SK-N-SH treated with all-trans-retinoic acid at 6 μM for 48 hours (cell line): Measurements from ENCODE around the gene CHTF8.

Experiments used
- ARNTL ChIP-seq: fragments of 450-650 bp; formaldehyde crosslinking; IDR thresholded peaks from 2 replicates; pipeline ENCODE4 v1.5.0; 2020; ENCODE audit warnings: low read depth, mild to moderate bottlenecking, moderate library complexity, borderline replicate concordance
- BACH2 ChIP-seq: fragments of 250-450 bp; sonication (Bioruptor Pico); IDR thresholded peaks from 2 replicates; pipeline ENCODE4 v1.9.0; 2021; ENCODE audit warnings: mild to moderate bottlenecking, borderline replicate concordance
- CSDC2 ChIP-seq: fragments of 250-450 bp; sonication (Bioruptor Pico); IDR thresholded peaks from 2 replicates; pipeline ENCODE4 v1.5.0; 2020; ENCODE audit warnings: mild to moderate bottlenecking, moderate library complexity
- PPARA ChIP-seq: fragments of 250-450 bp; sonication (Bioruptor Pico); IDR thresholded peaks from 2 replicates; pipeline ENCODE4 v1.5.0; 2020; ENCODE audit warnings: mild to moderate bottlenecking, borderline replicate concordance
- RARB ChIP-seq: fragments of 250-450 bp; sonication (Bioruptor Pico); IDR thresholded peaks from 2 replicates; pipeline ENCODE4 v1.8.0; 2021; ENCODE audit warnings: mild to moderate bottlenecking, moderate library complexity
- SNAI2 ChIP-seq: fragments of 250-450 bp; sonication (Bioruptor Pico); IDR thresholded peaks from 2 replicates; pipeline ENCODE4 v1.5.0; 2020; ENCODE audit warnings: mild to moderate bottlenecking, moderate library complexity
- TCF4 ChIP-seq: fragments of 250-450 bp; sonication (Bioruptor Pico); IDR thresholded peaks from 2 replicates; pipeline ENCODE4 v1.8.0; 2021; ENCODE audit warnings: mild to moderate bottlenecking, moderate library complexity, borderline replicate concordance
- ZC3H10 ChIP-seq: fragments of 250-450 bp; sonication (Bioruptor Pico); IDR thresholded peaks from 2 replicates; pipeline ENCODE4 v1.5.1; 2021; ENCODE audit warnings: mild to moderate bottlenecking, moderate library complexity
- ZNF565 ChIP-seq: fragments of 450-650 bp; formaldehyde crosslinking; conservative IDR thresholded peaks from 2 replicates; pipeline ENCODE4 v1.5.0; 2020; ENCODE audit warnings: low read depth, mild to moderate bottlenecking, moderate library complexity
- ZNF8 ChIP-seq: fragments of 450-650 bp; formaldehyde crosslinking; IDR thresholded peaks from 2 replicates; pipeline ENCODE4 v1.5.0; 2020; ENCODE audit warnings: mild to moderate bottlenecking, moderate library complexity
- TF ChIP-seq, protein P1 (sequence below): fragments of 250-450 bp; sonication (Bioruptor Pico); IDR thresholded peaks from 2 replicates; pipeline ENCODE4 v1.5.0; 2020; ENCODE audit warnings: mild to moderate bottlenecking, moderate library complexity
- TF ChIP-seq, protein P2 (sequence below): fragments of 250-450 bp; sonication (Bioruptor Pico); IDR thresholded peaks from 2 replicates; pipeline ENCODE4 v1.8.0; 2020; ENCODE audit warnings: mild to moderate bottlenecking, moderate library complexity, borderline replicate concordance
- TF ChIP-seq, protein P3 (sequence below): fragments of 250-450 bp; sonication (Bioruptor Pico); IDR thresholded peaks from 2 replicates; pipeline ENCODE4 v1.5.1; 2021; ENCODE audit warnings: mild to moderate bottlenecking, moderate library complexity

DNA sequence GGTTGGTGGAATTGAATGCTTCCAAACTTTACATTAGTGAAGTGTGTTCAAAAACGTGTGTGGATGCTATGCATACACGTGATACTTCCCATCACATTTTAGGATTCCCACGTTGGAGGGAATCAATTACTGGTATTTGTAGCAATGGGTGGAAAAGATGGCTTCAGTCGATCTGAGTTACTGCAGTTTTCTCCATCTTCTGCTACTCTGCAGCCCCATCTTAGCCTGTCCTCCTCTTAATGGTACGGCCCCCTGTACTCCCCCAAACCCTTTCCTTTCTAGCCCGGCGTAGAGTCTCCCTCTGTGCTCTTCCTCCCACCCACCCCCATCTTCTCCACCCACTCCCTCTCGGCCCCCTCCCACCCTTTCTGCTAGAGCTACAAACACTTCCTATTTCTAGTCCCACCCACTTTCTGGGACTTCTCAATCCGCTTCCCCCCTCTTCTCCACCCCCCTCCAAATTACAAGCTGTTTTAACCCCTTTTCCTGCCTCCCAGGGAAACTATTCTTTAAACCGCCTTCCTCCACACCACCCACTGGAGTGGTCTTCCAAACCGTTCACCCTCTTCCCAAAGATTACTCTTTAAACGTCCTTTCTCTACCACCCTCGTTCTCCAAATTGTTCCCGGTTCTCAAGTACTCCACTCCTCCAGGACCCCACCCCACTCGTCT, 1.1 kb downstream of the CHTF8 start:
- TF ChIP-seq SNAI2 (CRISPR knock-in tag) (no peak), ZNF8 (no peak), RARB (no peak), PPARA (CRISPR knock-in tag) (no peak), CSDC2 (CRISPR knock-in tag) (no peak), BACH2 (CRISPR knock-in tag) (no peak), ZNF565 (CRISPR knock-in tag) (no peak), ARNTL (no peak), TCF4 (no peak), ZC3H10 (CRISPR knock-in tag) (no peak)
- TF ChIP-seq, protein P1, sequence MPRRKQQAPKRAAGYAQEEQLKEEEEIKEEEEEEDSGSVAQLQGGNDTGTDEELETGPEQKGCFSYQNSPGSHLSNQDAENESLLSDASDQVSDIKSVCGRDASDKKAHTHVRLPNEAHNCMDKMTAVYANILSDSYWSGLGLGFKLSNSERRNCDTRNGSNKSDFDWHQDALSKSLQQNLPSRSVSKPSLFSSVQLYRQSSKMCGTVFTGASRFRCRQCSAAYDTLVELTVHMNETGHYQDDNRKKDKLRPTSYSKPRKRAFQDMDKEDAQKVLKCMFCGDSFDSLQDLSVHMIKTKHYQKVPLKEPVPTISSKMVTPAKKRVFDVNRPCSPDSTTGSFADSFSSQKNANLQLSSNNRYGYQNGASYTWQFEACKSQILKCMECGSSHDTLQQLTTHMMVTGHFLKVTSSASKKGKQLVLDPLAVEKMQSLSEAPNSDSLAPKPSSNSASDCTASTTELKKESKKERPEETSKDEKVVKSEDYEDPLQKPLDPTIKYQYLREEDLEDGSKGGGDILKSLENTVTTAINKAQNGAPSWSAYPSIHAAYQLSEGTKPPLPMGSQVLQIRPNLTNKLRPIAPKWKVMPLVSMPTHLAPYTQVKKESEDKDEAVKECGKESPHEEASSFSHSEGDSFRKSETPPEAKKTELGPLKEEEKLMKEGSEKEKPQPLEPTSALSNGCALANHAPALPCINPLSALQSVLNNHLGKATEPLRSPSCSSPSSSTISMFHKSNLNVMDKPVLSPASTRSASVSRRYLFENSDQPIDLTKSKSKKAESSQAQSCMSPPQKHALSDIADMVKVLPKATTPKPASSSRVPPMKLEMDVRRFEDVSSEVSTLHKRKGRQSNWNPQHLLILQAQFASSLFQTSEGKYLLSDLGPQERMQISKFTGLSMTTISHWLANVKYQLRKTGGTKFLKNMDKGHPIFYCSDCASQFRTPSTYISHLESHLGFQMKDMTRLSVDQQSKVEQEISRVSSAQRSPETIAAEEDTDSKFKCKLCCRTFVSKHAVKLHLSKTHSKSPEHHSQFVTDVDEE (CRISPR knock-in tag), result no peak
- TF ChIP-seq, protein P2, sequence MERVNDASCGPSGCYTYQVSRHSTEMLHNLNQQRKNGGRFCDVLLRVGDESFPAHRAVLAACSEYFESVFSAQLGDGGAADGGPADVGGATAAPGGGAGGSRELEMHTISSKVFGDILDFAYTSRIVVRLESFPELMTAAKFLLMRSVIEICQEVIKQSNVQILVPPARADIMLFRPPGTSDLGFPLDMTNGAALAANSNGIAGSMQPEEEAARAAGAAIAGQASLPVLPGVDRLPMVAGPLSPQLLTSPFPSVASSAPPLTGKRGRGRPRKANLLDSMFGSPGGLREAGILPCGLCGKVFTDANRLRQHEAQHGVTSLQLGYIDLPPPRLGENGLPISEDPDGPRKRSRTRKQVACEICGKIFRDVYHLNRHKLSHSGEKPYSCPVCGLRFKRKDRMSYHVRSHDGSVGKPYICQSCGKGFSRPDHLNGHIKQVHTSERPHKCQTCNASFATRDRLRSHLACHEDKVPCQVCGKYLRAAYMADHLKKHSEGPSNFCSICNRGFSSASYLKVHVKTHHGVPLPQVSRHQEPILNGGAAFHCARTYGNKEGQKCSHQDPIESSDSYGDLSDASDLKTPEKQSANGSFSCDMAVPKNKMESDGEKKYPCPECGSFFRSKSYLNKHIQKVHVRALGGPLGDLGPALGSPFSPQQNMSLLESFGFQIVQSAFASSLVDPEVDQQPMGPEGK, result no peak
- TF ChIP-seq, protein P3, sequence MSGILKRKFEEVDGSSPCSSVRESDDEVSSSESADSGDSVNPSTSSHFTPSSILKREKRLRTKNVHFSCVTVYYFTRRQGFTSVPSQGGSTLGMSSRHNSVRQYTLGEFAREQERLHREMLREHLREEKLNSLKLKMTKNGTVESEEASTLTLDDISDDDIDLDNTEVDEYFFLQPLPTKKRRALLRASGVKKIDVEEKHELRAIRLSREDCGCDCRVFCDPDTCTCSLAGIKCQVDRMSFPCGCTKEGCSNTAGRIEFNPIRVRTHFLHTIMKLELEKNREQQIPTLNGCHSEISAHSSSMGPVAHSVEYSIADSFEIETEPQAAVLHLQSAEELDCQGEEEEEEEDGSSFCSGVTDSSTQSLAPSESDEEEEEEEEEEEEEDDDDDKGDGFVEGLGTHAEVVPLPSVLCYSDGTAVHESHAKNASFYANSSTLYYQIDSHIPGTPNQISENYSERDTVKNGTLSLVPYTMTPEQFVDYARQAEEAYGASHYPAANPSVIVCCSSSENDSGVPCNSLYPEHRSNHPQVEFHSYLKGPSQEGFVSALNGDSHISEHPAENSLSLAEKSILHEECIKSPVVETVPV (CRISPR knock-in tag), result no peak
